Activated CD4-positive, alpha-beta T cell treated with anti-CD3 and anti-CD28 coated beads for 48 hours (primary cell): ENCODE measurements around the gene MBNL1.

Source experiments
- DNase-seq: peaks from one replicate; pipeline ENCODE4 v3.0.0-alpha.2; 2020

The MBNL1 gene

DNA sequence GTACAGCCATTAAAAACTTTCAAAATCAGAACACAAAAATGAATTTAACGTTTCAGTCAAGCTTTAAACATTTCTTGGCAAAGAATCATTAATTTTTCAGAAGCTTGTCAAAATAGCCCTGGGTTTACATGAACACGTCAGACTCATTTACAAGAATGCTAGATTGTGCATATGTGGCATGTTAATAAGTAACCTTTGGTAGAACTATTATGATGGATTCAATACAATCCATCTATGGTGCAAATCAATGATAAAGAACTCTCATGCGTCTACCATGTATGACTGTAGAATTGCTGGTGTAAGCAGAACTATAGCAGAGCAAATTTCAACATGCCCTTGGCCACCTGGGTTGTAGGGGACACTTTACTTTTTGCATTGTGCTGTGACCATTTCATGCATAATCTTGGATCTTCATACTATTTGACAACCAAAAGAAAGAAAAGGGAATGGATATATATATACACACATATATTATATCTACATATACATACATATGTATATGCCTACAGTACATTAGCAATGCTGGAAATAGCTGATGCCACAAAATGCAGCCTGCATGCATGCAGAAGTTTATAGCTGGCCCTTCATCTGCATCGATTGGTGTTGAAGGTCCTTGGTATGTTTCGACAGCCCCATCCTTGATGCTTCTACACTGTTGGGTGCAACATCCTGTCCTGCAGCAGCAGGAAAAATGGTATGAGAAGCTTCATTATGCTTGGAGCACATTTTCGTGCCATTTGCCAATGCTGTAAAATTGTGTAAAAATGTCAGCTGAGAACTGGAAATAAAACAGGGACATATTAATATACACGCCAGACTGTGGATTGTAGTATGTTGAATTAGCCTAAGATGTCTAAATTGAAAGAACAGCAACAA, 189.0 kb downstream of the MBNL1 start:
- DNase-seq: no peak

DNA sequence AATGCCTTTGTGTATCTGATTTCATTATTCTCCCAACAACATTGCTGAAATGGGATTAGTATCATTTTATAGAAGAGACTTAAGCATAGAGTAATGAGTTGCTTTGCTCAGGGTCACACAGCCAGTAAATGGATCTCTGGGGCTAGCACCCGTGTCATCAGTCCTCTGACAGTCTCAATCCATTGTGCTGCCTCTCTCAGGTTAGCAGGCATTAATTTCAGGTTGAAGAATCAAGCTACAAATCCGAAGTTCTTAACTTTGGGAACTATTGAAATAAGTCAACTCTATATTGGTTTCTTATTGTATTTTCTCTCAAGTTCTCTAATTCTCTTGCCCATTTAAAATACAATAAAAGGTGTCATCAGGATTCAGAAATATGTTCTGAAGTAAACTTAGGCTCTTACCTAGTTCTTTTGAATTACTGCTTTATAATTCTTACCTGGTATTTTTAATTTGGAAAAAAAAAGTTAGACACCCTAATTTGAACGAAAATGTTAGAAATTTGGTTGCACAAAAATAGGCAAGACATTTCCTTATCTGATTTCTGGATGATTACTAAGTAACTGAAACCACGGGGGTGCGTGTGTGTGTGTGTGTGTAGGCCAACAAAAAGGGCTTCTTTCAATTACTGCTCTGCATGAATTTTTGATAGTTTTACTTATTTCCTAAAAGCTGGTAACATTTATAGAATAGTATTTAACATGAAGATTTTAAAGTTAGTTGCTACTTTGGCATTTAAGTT, 189.8 kb downstream of the MBNL1 start:
- peak; percentile 53 for DNase-seq

DNA sequence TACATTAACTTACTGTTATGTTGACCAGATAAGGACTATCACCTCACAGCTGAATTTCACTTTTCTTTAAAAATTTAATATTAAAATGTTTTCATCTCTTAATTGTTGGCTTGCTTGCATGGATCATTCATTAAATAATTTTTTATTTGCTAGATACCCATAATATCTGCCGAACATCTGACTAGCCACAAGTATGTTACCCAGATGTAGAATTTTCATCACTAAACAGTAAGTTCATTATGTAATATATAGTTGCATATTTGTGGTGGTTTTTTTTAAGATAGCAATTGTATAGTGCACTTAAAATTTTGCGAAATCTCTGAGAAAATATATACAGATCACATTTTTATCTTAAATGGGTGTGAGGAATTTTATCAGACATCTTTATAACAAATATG, 190.4 kb downstream of the MBNL1 start:
- DNase-seq: no peak

DNA sequence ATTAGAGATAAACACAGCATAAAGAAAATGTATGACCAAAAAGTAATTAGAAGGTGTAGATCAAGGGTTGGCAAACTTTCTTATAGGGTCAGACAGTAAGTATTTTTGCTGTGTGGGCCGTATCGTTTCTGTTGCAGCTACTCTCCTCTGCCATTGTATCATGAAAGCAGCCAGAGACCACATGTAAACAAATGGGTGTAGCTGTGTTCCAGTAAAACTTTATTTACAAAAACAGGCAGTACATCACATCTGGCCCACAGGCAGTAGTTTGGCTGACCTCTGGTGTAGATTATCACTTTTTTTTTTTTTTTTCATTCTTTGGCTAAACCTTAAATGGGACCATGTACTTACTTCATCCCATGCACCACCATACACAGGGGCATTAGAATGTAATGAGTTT, 190.8 kb downstream of the MBNL1 start:
- no peak for DNase-seq

DNA sequence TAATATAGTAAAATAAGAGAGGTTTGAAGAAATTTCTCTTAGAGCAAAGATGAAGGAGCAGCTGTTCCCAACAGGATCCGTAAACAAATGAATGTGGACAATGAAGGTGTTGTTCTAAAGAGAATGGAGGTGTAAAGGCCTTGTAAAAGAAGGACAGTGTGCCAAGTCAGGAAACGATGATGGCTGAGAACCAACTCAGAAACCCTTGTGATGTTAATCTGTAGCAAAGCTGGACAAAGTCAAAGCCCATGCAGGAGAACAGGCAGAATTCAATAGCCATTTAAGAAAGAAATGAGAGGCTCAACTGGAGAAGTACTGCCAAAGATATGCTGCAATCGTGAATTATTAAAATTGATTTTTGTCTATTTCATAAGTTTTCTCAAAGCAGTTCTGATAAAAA, 192.2 kb downstream of the MBNL1 start:
- DNase-seq: no peak

DNA sequence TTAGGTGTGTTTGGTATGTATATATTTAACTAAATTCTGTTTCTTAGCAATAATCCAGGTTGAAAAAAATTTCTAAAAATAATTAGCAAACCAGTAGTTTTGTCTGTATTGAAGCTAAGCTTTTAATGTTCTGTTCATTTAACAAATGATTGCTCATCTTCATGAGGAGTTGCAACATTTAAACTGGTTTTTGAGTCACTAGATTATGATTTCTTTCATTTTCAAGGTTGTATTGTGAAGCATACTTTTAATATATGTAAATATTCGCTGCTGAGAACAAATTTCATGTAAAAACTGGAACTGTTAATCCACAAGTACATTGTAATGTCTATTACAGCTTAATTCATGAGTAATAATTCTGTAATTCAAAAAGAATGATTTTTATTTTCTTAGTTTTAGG, 192.7 kb downstream of the MBNL1 start:
- no peak for DNase-seq

DNA sequence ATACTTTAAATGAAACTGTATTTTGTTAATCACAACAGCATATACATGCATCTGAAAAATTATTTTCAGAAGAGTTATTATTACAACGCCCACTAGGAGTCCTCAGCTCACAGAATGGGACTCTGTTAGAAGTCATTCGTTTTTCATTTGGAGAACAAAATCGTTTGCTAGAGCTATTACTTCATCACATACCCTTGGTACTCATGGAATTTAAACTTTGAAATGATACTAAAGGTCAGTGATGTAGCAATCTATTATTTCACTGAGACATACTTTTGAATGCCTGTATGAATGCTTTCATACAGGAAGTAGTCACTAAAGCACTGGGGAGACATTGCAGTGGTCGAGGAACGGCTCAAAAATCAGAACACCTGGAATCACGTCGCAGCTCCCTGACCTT, 198.1 kb downstream of the MBNL1 start:
- DNase-seq: no peak

DNA sequence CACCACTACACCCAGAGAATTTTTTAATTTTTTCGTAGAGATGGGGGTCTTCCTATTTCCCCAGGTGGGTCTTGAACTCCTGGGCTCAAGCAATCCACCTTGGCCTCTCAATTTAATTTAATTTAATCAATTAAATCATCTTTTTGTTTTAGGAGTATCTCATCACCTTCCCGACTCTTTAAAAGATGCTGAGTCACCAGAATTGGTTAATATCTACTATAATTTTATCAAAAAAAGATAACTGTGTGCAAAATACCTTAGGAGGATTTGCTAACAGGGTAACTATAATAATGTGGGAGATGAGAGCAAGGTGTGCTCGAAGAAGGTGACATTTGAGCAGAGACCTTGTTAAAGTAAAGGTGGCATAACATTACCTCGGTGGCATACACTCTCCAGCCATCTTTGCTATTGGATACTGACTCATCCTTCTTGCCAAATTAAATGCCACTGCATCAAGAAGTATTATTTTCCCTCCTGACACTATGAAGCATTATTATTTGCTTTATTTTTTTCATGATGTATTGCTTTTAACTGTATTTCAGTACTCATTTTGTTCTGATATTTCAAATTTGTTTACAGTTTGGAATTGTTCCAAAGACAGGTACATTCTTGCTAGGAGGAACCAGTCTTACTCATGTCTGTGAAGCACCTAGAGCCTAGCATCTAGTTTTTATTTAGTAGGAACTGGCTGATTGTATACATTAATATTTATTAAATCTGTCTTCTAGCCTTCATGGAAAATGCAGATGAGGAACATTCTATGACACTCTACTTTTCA, 200.7 kb downstream of the MBNL1 start:
- DNase-seq: no peak

DNA sequence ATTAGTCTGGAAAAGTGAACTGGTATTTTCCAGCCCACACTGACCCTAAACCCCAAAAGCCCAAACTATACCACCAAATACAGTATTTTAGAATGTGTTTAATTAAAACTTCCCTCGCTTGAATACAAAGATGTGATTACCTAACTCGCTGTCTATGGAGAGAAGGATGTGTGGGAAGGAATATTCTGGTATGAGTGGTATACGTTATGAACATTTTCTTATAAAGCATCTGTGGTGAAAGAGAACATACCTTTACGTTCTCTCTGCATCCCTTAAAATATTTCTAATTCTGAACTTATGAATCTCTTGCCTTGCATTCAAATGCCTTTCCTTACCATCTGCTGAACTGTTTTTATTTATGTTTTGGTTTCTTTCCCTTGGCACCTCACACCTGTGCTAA, 201.4 kb downstream of the MBNL1 start:
- no peak for DNase-seq

DNA sequence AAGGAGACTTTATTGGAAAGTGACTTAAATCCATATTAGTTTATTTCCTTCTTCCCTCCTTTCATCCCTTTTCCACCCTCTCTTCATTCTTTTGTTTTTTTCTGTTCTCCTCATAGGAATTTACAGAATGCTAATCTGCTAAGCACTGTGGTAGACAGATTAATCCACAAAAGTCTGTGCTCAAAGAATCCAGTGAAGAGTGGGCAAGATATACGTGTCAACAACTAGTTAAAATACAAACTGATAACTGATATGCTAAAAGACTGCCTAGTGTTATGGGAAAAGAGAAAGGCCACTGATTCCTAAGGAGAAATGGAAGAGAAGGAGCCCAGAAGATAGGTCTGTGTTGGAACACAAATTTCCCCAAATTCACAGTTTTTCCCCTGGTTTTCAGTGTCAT, 202.2 kb downstream of the MBNL1 start:
- DNase-seq: no peak

DNA sequence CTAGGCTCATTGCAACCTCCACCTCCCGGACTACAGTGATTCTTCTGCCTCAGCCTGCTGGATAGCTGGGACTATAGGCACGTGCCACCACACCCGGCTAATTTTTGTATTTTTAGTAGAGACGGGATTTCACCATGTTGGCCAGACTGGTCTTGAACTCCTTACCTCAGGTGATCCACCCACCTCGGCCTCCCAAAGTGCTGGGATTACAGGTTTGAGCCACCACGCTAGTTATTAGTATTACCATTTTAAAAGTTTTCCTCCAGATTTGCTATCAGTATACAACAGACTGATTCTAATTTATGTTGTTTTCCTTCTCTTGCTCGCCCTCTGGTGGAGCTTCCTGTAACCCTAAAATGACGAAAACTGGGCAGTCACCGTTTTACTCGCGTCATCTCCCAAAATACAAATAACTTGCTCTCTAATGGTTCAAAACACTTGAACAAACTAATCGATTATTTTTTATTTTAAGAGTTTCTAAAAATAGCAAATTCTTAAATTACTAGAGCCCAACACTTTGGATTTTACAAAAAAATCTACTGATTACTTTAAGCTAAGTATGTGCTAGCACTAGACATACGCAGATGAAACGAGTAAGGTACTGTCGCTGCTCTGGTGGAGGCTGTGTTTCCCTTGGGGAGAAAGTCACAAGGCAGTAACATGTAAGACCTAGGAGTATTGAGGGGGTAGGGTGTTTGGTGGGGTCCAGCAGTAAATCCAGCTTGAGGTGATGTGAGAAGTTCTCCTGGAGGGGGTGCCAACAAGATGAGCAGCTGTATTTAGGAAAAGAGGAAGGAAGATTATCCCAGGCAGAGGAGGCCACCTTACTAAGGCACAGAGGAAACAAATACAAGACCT, 203.3 kb downstream of the MBNL1 start:
- peak; percentile 79 for DNase-seq

DNA sequence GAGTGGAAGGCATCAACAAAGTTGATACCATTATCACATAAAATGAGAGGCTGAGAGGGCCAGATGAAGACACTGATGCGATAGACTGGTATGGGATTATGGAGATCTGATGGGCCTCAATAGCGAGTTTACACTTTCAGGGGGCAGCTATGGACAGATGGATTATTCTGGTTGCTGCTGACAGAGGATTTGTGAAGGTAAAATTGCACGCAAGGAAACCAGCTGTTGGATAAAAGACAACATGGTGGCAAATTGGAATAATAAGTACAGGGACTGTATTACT, 203.9 kb downstream of the MBNL1 start:
- no peak for DNase-seq

DNA sequence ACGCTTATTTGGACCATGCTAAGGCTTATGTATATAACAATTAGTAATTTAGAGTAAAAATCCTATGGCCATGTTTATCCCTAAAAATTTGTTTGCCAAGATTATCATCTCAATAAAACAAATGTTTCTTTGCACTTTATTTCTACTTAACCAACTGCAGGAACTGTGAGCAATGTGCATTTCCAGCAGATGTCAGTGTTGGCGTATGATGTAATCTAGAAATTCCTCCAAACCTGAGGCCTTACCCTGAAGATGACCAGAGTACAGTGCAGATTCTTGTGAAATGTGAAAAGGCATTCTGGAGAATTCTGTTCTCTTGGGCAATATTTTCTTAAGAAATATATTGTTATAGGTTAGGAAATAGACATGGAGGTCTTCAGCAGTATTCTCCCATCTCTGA, 205.9 kb downstream of the MBNL1 start:
- no peak for DNase-seq

DNA sequence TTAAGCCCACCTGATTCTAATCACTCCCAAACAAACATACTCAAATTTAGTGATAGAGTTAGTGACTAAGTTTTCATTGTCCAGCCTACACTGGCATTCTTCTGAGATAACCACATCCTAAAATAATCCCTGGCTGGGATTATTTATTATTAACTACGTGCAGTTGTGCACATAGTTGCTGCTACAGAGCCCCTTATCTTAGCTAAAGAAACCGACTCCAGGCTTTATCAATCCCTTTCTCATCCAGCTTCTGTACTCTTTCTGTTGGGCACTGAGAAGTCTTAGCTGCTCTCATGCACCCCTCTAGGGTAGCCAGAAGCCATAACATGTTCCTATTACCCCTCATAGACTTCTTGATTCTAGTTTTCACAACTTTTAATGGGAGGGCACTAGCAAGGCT, 208.7 kb downstream of the MBNL1 start:
- no peak for DNase-seq

DNA sequence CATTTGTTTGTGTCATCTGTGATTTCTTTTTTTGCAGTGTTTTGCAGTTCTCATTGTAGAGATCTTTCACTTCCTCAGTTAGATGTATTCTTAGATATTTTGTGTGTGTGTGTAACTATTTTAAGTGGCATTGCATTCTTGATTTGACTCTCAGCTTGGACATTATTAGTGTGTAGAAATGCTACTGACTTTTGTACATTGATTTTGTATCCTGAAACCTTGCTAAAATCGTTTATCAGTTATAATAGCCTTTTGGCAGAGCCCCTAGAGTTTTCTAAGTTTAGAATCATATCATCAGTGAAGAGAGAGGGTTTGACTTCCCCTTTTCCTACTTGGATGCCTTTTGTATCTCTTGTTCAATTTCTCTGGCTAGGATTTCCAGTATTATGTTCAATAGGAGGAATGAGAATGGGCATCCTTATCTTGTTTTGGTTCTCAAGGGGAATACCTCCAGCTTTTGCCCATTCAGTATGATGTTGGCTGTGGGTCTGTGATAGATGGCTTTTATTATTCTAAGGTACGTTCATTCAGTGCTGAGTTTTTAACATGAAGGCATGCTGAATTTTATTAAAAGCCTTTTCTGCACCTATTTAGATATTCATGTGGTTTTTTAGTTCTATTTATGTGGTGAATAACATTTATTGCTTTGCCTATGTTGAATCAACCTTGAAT, 211.7 kb downstream of the MBNL1 start:
- no peak for DNase-seq

DNA sequence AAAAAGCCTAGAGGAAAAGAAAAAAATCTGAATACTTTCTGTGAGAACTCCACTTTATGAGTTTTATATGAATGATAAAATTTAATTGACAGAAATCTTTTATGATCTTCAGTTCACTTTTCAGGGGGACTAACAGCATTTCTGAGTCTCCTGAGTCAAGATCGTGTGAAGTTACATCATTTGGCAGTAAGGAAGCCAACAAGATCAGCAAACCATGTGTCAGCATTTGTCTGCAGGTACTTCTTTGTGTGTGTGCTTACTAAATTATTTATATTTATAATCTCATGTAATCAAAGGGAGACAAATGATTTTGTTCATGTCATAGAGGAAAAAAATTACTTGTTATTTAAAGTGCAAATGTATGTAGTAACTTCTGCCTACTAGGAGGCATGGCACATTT, 217.6 kb downstream of the MBNL1 start:
- DNase-seq: no peak

DNA sequence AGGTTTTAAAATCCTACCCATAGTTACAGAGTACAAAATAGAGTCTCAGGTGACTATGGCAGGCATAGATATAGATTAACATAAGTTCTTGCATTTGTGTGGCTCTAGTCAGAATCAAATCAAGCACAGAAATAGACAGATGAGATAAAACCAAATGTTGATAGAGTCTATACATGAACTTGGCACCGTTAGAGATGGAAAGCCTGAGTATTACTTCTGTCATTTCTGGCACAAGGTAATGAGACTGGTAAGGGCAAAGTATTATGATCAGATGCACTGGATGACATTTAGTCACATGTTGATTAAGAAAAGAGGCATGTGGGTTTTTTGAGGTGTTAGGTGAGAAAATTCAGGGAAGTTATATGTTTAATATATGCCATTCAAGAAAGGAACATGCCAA, 219.7 kb downstream of the MBNL1 start:
- DNase-seq: no peak

DNA sequence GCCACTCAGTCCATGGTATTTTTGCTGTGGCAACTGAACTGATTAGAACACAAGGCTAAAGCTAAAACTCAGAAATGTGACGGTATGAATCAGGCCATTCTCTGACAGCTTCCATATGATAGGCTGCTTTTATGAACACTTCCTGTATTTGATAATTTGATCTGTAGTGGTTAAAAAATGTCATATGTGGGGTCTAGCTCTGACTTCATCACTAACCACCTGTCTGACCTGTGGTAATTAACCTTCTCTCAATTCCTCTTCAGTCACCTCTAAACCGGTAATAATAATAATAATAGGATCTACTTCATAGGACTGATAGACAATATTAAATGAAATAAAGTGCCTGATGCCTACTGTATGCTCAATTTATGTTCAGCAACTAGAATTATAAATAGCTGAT, 223.2 kb downstream of the MBNL1 start:
- no peak for DNase-seq

DNA sequence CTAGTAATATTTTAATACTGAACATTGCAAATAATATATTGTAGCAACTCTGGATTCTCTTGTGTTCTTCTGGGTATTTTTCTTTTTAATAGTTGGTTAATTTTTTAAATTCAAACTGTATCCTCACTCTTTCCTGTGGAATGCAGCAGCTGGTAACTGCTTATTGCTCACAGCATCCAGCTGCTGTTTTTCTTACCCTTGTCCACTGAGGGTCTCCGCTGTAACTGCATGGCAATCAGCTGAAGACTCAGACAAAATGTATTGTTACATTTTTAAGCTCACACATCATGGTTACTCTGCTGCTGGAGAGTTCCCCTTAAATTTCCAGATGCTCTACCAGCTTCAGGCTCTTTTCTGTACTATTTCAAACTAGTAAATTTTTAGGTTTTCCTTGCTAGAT, 227.6 kb downstream of the MBNL1 start:
- no peak for DNase-seq

DNA sequence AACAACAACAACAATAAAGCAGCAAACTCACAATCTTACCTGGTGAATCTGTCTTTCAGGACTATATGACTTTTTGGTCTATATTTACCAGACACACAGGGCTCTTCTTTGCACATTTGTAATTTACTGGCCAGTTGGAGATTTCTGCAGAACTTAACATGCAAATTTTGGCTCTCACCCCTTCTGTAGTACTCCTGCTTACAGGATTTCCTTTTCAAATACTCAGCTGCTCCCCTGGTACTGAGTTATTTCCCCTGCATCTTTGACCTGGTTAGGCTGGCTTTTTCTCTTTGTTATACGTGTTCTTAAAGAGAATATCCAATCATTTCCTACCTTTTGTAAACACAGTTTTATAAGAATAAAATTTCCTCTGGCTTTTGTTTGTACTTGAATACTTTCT, 228.0 kb downstream of the MBNL1 start:
- no peak for DNase-seq

DNA sequence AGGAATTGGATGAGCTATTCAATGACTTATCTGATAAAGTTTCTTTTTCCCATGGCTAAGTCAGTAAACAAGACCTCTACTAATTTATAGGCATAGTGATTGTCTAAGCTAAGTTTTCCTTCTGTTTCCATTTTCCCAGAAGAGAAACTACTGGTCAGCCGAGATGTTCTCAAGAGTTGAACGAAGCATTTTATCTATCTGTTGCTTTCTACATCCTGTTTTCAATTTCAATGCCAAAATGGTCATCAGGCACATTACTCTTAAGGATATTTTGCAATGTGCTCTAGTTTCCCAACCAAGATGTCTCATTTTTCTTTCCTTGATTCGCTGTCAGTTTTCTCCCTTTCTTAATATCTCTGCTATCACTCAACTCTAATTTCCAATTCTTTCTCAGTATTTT, 228.7 kb downstream of the MBNL1 start:
- DNase-seq: no peak

DNA sequence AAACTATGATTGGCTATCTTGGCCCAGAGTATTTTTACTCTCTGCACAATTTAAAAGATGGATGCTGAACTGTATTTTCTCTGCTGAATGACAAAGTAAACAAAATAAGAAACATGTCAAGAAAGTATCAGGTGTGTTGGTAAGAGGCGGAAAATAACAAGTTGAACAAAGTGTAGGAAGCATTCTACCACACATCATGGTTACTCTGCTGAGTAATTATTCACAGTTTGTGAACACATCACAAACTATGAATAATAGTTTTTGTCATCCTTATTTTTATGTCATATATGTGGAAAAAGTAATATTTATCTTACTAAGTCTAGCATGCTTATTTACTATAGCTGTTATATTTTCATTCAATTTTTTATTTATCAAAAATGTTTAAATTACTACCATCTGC, 229.2 kb downstream of the MBNL1 start:
- DNase-seq: no peak
